HG03039 (cell line): ENCODE measurements around the gene JUND.

Experiments used
- ATAC-seq: cut with Tn5 transposase; IDR thresholded peaks from one replicate; pipeline ENCODE4 v1.9.1; 2021; ENCODE audit warnings: mild to moderate bottlenecking, moderate library complexity; ENCODE audit not compliant: unreplicated experiment

The JUND gene

GRCh38 chr19:18291019-18291524, 9.7 kb upstream of the JUND start:
- ATAC-seq, result no peak

- ATAC-seq, result no peak
Observed at GRCh38 chr19:18290302-18291018, 9.0 kb upstream of the JUND start.

GRCh38 chr19:18289471-18290301, 8.3 kb upstream of the JUND start:
- no peak for ATAC-seq

GRCh38 chr19:18287836-18288772, 6.7 kb upstream of the JUND start:
- ATAC-seq, result no peak

- ATAC-seq, result no peak
Observed at GRCh38 chr19:18286973-18287635, 5.7 kb upstream of the JUND start.

GRCh38 chr19:18284712-18285360, 3.4 kb upstream of the JUND start:
- no peak for ATAC-seq

GRCh38 chr19:18283338-18283737, 1.9 kb upstream of the JUND start:
- no peak for ATAC-seq

- ATAC-seq, result no peak
Observed at GRCh38 chr19:18282788-18283141, 1.3 kb upstream of the JUND start.

- no peak for ATAC-seq
Observed at GRCh38 chr19:18282021-18282787, 782 bp upstream of the JUND start.

- ATAC-seq, result peak; percentile 9
Observed at GRCh38 chr19:18280247-18281081, 958 bp downstream of the JUND start.

- ATAC-seq, result no peak
Observed at GRCh38 chr19:18279516-18280246, 1.7 kb downstream of the JUND start.

- ATAC-seq, result no peak
Observed at GRCh38 chr19:18279266-18279515, 2.2 kb downstream of the JUND start.

- no peak for ATAC-seq
Observed at GRCh38 chr19:18278521-18279265, 2.7 kb downstream of the JUND start.

- ATAC-seq, result no peak
Observed at GRCh38 chr19:18274781-18275356, 6.6 kb downstream of the JUND start.

GRCh38 chr19:18274219-18274780, 7.1 kb downstream of the JUND start, which contains the start of gene IQCN:
Gene IQCN (minus strand): TSS chr19:18274452. CDS start chr19:18269478, 4,974 bp downstream.
- ATAC-seq, result no peak

GRCh38 chr19:18273561-18274218, 7.7 kb downstream of the JUND start:
- no peak for ATAC-seq
